ENCODE data around the gene FBXW4. TPM values are rescaled to one million over a fixed set of nuclear protein-coding genes. Genes with fewer than 3 reads are reported as not detected.

The FBXW4 gene
- polyA plus RNA-seq, 1 donor from 2014 or later, result 7.7 TPM

GRCh38 chr10:101645659-101646058 lies 49.3 kb downstream of the FBXW4 start:
- no peak overlapping the region for H3K9ac ChIP-seq (ENCODE audit: low read length)
- no peaks in the 10 kb centered on the region for H3K36me3 ChIP-seq (ENCODE audit: insufficient read depth, low read length)
- no peaks in the 10 kb centered on the region for H3K79me2 ChIP-seq (replicated peaks; ENCODE audit: insufficient read depth, low read length)
- H3K4me2 ChIP-seq (ENCODE audit: low read length), result no peak overlapping the region
- H2AFZ ChIP-seq (ENCODE audit: low read depth, low read length), result no peak overlapping the region
- TF ChIP-seq EZH2 (IDR thresholded peaks at IDR 0.05; ENCODE audit: borderline replicate concordance, insufficient read depth, low read length, poor library complexity, severe bottlenecking) (no peak), EP300 (conservative IDR thresholded peaks at IDR 0.05; ENCODE audit: poor library complexity, severe bottlenecking) (no peak), MXI1 (conservative IDR thresholded peaks at IDR 0.05; ENCODE audit: poor library complexity, severe bottlenecking) (no peak), POLR2AphosphoS5 (IDR thresholded peaks at IDR 0.05) (no peak), TAF1 (IDR thresholded peaks at IDR 0.05; ENCODE audit: low read depth) (no peak), RAD21 (conservative IDR thresholded peaks at IDR 0.05) (no peak), SMC3 (conservative IDR thresholded peaks at IDR 0.05; ENCODE audit: poor library complexity) (no peak)
- TF ChIP-seq, protein P1, sequence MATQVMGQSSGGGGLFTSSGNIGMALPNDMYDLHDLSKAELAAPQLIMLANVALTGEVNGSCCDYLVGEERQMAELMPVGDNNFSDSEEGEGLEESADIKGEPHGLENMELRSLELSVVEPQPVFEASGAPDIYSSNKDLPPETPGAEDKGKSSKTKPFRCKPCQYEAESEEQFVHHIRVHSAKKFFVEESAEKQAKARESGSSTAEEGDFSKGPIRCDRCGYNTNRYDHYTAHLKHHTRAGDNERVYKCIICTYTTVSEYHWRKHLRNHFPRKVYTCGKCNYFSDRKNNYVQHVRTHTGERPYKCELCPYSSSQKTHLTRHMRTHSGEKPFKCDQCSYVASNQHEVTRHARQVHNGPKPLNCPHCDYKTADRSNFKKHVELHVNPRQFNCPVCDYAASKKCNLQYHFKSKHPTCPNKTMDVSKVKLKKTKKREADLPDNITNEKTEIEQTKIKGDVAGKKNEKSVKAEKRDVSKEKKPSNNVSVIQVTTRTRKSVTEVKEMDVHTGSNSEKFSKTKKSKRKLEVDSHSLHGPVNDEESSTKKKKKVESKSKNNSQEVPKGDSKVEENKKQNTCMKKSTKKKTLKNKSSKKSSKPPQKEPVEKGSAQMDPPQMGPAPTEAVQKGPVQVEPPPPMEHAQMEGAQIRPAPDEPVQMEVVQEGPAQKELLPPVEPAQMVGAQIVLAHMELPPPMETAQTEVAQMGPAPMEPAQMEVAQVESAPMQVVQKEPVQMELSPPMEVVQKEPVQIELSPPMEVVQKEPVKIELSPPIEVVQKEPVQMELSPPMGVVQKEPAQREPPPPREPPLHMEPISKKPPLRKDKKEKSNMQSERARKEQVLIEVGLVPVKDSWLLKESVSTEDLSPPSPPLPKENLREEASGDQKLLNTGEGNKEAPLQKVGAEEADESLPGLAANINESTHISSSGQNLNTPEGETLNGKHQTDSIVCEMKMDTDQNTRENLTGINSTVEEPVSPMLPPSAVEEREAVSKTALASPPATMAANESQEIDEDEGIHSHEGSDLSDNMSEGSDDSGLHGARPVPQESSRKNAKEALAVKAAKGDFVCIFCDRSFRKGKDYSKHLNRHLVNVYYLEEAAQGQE (IDR thresholded peaks at IDR 0.05; ENCODE audit: borderline replicate concordance), result no peak
- TF ChIP-seq, protein P2, sequence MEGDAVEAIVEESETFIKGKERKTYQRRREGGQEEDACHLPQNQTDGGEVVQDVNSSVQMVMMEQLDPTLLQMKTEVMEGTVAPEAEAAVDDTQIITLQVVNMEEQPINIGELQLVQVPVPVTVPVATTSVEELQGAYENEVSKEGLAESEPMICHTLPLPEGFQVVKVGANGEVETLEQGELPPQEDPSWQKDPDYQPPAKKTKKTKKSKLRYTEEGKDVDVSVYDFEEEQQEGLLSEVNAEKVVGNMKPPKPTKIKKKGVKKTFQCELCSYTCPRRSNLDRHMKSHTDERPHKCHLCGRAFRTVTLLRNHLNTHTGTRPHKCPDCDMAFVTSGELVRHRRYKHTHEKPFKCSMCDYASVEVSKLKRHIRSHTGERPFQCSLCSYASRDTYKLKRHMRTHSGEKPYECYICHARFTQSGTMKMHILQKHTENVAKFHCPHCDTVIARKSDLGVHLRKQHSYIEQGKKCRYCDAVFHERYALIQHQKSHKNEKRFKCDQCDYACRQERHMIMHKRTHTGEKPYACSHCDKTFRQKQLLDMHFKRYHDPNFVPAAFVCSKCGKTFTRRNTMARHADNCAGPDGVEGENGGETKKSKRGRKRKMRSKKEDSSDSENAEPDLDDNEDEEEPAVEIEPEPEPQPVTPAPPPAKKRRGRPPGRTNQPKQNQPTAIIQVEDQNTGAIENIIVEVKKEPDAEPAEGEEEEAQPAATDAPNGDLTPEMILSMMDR (IDR thresholded peaks at IDR 0.05; ENCODE audit: poor library complexity, severe bottlenecking), result no peak
- H3K27me3 ChIP-seq (ENCODE audit: insufficient read depth, low read depth, low read length), result peaks cover 5% of the 10 kb centered on the region
- H3K4me3 ChIP-seq (ENCODE audit: low read length), result no peak overlapping the region
- H3K9me3 ChIP-seq (ENCODE audit: low read length), result no peaks in the 10 kb centered on the region
- no peaks in the 10 kb centered on the region for H3K9me2 ChIP-seq (ENCODE audit: insufficient read depth, low read length)
- H3K27ac ChIP-seq (ENCODE audit: low read length), result no peak overlapping the region
- H3F3A ChIP-seq (ENCODE audit: insufficient read depth, low read length, poor library complexity, severe bottlenecking), result no peaks in the 10 kb centered on the region
- H4K20me1 ChIP-seq (ENCODE audit: insufficient read depth), result no peaks in the 10 kb centered on the region

DNA sequence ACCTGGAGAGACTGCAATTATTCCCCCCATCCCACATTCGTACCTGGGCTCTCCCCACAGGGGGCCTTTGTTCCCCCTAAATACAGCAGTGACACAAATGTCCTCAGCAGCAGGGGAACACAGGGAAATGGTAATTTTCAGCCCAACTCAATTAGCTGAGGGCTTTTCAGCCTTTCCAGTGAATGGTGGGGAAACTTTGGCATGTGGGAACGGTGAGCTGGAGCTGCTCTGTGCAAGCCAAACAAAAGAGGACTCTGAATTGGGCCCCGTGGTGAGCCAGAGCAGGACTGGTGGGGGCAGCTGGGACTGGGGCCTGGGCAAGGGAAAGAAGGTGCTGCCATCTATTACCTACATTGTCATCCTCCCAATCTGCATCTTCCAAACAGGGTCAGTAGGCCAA lies 51.0 kb downstream of the FBXW4 start:
- Histone ChIP-seq H2AFZ (ENCODE audit: low read depth, low read length) (no peak overlapping the region), H3K9me2 (ENCODE audit: insufficient read depth, low read length) (no peaks in the 10 kb centered on the region), H3K79me2 (replicated peaks; ENCODE audit: insufficient read depth, low read length) (no peaks in the 10 kb centered on the region), H3K9ac (ENCODE audit: low read length) (no peak overlapping the region), H3K9me3 (ENCODE audit: low read length) (no peaks in the 10 kb centered on the region), H3K4me3 (ENCODE audit: low read length) (no peak overlapping the region), H3K27me3 (ENCODE audit: insufficient read depth, low read depth, low read length) (peaks cover 8% of the 10 kb centered on the region), H3K27ac (ENCODE audit: low read length) (no peak overlapping the region), H4K20me1 (ENCODE audit: insufficient read depth) (no peaks in the 10 kb centered on the region), H3K4me2 (ENCODE audit: low read length) (no peak overlapping the region), H3K36me3 (ENCODE audit: insufficient read depth, low read length) (no peaks in the 10 kb centered on the region), H3F3A (ENCODE audit: insufficient read depth, low read length, poor library complexity, severe bottlenecking) (no peaks in the 10 kb centered on the region)
- TF ChIP-seq, protein P2 (IDR thresholded peaks at IDR 0.05; ENCODE audit: poor library complexity, severe bottlenecking), result no peak
- no peak for TF ChIP-seq MXI1 (conservative IDR thresholded peaks at IDR 0.05; ENCODE audit: poor library complexity, severe bottlenecking)
- TF ChIP-seq EZH2 (IDR thresholded peaks at IDR 0.05; ENCODE audit: borderline replicate concordance, insufficient read depth, low read length, poor library complexity, severe bottlenecking), result no peak
- TF ChIP-seq EP300 (conservative IDR thresholded peaks at IDR 0.05; ENCODE audit: poor library complexity, severe bottlenecking), result no peak
- TF ChIP-seq SMC3 (conservative IDR thresholded peaks at IDR 0.05; ENCODE audit: poor library complexity), result no peak
- no peak for TF ChIP-seq POLR2AphosphoS5 (IDR thresholded peaks at IDR 0.05)
- no peak for TF ChIP-seq TAF1 (IDR thresholded peaks at IDR 0.05; ENCODE audit: low read depth)
